HG03025 (cell line): ENCODE measurements around the gene BCAS1.

Experiments used
- ATAC-seq: cut with Tn5 transposase; IDR thresholded peaks from one replicate; pipeline ENCODE4 v1.9.1; 2021; ENCODE audit warnings: mild to moderate bottlenecking, moderate library complexity; ENCODE audit not compliant: unreplicated experiment, low FRiP score

Gene BCAS1

DNA sequence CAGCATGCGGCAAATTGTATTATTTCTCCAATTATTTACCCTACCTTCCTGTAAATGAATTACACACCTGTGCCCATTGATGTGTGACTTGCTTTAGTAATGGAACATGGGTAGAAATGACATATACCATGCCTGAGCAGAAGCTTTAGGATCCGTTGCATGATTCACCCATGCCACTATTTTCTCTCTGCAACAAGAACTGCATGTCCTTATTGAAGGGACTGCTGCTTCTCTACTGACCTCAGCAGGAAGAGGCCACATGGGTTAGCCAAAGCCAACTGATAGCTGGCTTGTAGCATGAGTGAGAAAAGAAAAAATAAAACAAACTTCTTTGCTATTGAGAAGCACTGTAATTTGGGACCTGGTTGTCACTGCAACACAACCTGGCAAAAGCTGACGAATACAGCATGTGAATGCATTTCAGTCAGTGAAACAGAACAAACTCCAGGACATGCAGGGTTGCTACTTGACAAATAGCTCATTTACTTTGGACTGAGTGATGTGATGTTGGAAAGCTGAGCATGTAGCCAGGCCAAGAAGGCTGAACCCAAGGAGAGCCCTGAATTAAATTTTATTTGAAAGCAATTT, 99.2 kb downstream of the BCAS1 start:
- ATAC-seq, result no peak

DNA sequence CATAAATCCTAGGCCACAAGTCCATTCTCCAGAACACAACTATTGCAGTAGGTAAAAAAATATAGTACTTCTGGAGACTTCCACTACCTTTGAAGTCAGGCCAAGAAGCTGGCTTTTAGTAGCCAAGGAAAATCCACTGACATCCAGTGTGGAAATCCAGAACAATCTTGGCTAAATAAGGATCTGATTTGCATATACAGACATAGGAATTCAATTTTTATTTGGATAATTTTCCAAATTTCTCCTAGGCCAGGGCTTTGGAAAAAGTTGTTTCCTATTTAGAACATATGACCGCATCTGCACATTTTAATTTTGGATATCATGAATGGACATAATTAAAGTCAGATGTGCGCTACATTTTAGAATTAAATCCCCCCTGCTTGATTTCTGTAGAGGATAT, 100.2 kb downstream of the BCAS1 start:
- ATAC-seq, result no peak

DNA sequence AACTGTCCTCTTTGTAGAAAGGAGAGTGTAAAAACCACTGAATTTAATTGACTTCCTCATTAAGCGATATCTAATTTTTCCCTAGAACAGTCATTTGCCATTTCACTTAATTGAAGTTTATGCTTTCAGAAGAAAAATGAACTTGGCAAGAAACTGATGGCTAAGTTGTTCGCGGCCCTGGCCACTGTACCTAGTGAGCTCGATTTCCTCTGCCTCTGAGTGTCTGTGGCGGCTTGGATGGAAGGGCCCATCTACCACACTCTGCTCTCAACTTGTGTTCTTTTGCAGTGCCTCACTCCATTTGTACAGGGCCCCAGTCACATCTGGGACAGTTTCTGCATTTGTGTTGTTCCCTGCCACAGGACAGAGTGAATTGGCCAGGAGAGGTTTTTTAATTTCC, 102.9 kb downstream of the BCAS1 start:
- ATAC-seq, result no peak

DNA sequence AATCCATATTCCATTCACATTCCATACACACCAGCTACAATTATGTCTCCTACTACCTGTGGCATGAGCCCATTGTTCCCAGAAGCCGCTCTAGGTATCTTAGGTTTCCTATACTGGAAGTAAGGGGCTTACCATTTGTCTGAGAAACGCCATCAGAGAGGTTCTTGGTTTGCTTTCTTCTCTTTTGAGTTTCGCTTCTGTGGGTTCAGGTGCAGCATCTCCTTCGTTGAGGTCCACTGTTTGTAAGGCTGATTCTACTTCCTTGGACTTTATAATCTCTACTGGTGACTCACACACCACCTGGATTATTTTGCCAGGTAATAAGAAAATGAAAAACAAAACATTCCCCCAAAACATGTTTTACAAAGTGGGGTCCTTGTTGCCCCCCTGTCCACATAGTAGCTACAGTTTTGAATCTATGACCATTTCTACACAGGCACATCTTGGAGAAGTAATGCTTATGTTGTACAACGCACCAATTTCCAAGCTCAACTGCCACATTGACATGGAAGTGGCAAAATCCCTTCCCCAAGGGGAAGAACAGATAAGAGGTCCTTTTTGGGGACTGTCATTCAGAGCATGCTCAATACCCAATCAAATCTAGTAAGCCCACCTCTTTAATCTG, 103.5 kb downstream of the BCAS1 start:
- no peak for ATAC-seq

- ATAC-seq, result no peak
These were observed 105.7 kb downstream of the BCAS1 start for GRCh38 chr20:53964501-53965253.

DNA sequence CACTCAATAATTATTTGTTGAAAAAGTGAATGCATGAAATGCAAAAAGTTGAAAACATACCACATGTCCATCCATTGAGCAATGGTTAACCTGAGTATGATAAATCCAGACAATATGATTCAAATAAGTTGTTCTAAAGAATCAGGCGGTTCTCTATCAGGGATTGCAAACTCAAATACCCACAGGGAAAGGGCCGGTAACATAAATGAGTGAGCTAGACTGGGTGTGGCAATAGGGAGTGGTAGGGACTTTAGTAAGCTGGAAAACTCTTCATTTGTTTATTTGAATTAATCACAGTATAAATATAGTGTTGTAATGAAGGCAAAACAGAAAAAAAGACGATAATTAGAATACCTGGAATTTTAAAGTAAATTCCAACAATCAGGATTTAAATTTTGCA, 106.3 kb downstream of the BCAS1 start:
- no peak for ATAC-seq

DNA sequence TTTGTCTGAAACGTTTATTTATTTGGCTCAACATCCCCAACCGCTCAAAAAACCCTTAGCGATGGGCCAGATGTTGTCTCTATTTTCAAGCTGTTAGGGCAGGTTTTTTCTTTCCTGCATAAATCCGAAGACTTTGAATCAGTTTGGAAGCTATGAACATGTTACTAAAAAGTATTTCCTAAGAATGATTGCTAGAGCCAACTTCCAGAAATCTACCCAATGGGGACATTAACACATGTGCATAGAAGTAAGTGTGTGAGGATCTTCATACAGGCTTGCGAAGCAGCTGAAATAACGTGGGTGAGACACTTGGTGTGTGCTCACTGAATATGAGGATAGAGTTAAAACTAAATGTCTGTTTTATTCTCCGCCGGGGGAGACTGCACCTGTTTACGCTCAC, 106.8 kb downstream of the BCAS1 start:
- no peak for ATAC-seq

GRCh38 chr20:53962388-53962787, 108.0 kb downstream of the BCAS1 start:
- no peak for ATAC-seq

GRCh38 chr20:53961527-53961926, 108.9 kb downstream of the BCAS1 start:
- no peak for ATAC-seq

DNA sequence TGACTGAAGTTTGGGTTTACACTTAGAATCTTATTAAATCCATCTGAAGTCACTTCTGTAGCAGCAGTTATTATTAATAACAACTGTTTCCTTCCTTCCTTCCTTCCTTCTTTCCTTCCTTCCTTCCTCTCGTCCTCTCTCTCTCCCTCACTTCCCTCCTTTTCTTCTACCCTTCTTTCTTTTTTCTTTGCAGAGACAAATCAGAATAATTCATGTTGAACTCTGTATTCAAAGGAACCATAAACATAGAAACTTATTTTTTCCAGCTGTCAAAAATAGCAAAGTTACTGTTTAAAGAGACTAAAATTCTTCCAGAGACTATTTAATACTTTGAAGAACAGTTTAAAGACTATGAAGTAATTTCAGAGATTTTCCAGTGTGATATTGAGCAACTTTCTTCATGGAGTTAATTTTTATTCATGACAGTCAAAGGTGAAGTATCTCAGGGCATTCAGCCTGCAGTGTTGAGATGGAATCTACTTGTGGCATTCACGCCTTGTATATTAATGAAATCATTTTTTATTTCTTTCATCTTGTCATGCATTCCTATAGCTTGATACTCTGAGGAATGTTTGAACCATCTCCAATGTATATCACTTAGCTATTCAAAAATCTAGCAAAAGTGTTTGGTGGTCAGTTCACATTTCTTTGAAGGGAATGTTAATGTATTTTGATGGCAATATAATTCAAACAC, 109.7 kb downstream of the BCAS1 start:
- ATAC-seq, result no peak

DNA sequence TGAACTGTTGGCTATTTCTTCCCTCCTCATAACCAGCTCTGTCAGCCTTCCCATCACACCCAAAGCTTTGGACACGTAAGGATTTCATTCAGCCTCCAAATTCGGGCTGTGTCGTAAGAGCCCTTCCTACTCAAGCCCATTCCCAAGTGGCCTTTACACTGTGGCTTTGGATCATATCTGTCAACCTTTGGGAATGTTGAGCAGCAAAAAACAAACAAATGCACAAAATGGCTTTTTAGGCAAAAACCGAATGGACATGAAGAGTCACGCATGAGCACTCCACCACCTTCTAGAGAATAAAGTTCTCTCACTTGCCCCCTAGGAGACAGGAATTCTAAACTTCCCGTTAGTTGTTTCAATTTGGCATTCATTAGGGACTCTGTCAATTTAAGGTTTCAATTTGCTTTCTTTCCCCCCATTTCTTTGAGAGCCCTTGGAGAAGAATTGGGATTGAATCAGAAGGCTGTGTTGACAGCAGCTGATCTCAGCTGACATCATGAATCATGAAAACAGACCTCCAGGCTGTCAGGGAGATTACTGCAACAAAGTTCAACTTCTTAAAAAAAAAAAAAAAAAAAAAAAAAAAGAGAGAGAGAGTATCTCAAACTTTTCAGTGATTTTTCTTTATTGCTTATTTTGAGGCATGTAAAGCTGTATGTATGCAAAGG, 110.3 kb downstream of the BCAS1 start:
- no peak for ATAC-seq

DNA sequence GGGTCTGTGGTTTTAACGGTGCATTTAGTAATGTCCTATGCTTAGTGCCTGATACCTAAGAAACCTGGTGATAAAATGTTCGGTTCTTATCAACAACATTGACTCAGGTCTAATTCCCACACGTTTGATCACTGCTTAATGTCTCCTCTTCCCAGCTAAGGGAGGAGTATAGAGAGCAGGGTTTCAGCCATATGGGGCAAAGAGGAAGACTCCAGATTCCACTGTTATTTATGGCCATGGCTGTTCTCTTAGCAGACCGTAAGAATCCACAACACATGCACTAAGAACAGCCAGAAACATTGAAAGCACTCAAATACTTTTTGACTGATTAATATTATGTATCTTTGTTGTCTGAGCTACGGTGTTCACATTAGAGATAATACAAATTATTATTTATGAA, 112.1 kb downstream of the BCAS1 start:
- ATAC-seq, result no peak

DNA sequence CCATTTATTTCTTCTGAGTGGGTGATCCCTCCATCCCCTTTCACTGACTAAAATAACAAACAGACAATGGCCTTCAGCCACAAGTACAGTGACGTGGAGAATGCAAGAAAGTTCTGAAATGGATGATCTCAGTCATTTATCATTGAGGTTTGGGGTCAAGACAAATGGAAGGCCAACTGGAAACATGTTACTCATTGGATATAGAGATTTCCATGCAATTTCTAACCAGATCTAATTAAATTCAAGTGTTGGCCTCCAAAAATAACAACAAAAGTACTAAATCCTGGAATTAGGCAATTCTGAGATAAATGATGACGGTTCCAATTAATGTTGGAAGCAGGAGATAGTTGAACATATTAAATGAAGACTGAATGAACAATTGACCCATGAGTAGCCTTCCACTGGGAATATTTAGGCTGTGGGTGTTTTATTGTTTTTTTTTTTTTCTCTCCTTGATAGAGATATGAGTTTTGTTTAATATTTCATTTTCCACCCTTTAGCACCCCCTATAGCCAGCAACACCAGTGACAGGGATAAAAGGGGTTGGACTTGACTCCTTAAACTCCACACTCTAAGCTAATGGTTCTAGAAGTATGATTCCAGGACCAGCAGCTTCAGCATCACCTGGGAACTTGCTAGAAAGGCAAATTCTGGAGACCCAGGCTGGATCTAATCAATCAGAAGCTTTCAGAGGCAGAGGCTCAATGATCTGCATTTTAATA, 112.8 kb downstream of the BCAS1 start:
- ATAC-seq, result no peak

DNA sequence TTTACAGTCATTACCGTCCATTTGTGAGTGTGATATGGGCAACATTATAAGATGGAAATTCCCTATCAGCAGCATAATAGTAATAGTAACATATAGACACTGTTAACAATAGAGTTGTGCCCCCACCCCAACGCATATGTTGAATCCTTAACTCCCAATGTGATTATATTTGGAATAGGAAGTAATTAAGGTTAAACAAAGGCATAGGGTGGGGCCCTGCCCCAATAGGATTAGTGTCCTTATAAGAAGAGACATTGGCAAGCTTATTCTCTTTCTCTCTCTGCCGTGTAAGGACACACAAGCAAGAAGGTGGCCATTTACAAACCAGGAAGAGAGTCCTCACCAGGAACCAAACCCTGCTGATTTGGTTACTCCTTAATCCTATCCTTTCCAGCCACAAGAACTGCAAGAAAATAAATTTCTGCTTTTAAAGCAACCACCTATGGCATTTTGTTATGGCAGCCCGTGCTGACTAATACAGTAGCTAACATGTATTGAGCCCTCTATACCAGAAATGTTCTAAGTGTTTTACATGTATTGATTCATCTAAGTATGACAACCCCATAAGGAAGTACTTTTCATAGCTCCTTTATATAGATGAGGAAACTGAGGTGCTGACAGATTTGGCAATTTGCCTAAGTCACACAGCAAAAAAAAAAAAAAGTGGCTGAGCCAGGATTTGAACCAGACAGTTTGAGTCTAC, 114.2 kb downstream of the BCAS1 start:
- no peak for ATAC-seq

GRCh38 chr20:53954723-53955658, 115.4 kb downstream of the BCAS1 start:
- ATAC-seq, result no peak

- ATAC-seq, result no peak
These were observed 117.8 kb downstream of the BCAS1 start for GRCh38 chr20:53952528-53953096.

DNA sequence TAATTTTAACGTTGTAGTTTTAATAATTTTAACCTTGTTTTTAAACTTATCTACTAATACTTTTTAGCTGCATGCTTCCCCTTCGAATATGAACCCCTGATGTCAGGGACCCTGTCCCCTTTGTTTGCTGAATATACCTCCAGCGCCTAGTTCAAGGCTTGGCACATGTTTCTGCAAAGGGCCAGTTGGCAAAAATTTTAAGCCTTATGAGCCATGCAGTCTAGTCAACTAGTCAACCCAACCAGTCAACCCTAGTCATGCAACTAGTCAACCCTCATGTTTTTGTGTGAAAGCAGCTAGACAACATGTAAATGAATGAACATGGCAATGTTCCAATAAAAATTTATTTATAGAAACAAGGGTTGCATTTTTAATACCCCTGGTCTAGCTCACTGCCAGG, 119.8 kb downstream of the BCAS1 start:
- no peak for ATAC-seq

GRCh38 chr20:53950031-53950430, 120.4 kb downstream of the BCAS1 start:
- no peak for ATAC-seq
